ENCODE results near the gene ARHGDIA. TPM values are rescaled to one million over a fixed set of nuclear protein-coding genes. Genes with fewer than 3 reads are reported as not detected.

ARHGDIA gene
- total RNA-seq, 4 donors from 2014 or later = 115 to 173 (median 164) TPM

- Histone ChIP-seq H3K36me3 (no peaks in the 10 kb centered on the region), H3K9me3 (no peaks in the 10 kb centered on the region), H3K27me3 (no peaks in the 10 kb centered on the region), H3K4me3 (replicated peaks in 1 of 3) (no peak overlapping the region), H3K4me1 (peaks cover 16 to 28% of the 10 kb centered on the region in 2 donors), H3K27ac (no peak overlapping the region)
- TF ChIP-seq POLR2A (IDR thresholded peaks at IDR 0.05) (no peak), CTCF (IDR thresholded peaks at IDR 0.05) (no peak)
- intact Hi-C loops (cut with DNase I) = no loop called here
- no peak for DNase-seq
- 81 to 90% methylated on average over 3 of the region's 7 CpGs for WGBS, 2 donors
Measured at GRCh38 chr17:81831563-81831956, 39.6 kb downstream of the ARHGDIA start.

GRCh38 chr17:81829858-81830257 lies 41.3 kb downstream of the ARHGDIA start:
- intact Hi-C loops (cut with DNase I) = no loop called here
- WGBS, 2 donors = 85 to 88% methylated on average over 6 of the region's 6 CpGs
- TF ChIP-seq POLR2A (IDR thresholded peaks at IDR 0.05) (no peak), CTCF (IDR thresholded peaks at IDR 0.05) (no peak)
- no peak for DNase-seq
- Histone ChIP-seq H3K4me1 (peaks cover 16 to 28% of the 10 kb centered on the region in 2 donors), H3K9me3 (no peaks in the 10 kb centered on the region), H3K4me3 (replicated peaks in 1 of 3) (no peak overlapping the region), H3K36me3 (no peaks in the 10 kb centered on the region), H3K27ac (no peak overlapping the region), H3K27me3 (no peaks in the 10 kb centered on the region)

- Histone ChIP-seq H3K27ac (no peak overlapping the region), H3K27me3 (no peaks in the 10 kb centered on the region), H3K36me3 (peaks cover 0 to 4% of the 10 kb centered on the region in 2 donors), H3K9me3 (no peaks in the 10 kb centered on the region), H3K4me3 (replicated peaks in 1 of 3) (no peak overlapping the region), H3K4me1 (peaks cover 6 to 16% of the 10 kb centered on the region in 2 donors)
- intact Hi-C loops (cut with DNase I) = no loop called here
- WGBS, 2 donors = 65 to 73% methylated on average over 6 to 7 of the region's 7 CpGs
- TF ChIP-seq POLR2A (IDR thresholded peaks at IDR 0.05) = no peak
- no peak for TF ChIP-seq CTCF (IDR thresholded peaks at IDR 0.05)
- no peak for DNase-seq
Measured at GRCh38 chr17:81828656-81829055, 42.5 kb downstream of the ARHGDIA start.

GRCh38 chr17:81825841-81826466 lies 45.2 kb downstream of the ARHGDIA start:
- intact Hi-C loops (cut with DNase I) = no loop called here
- Histone ChIP-seq H3K9me3 (no peaks in the 10 kb centered on the region), H3K36me3 (peaks cover 0 to 13% of the 10 kb centered on the region in 2 donors), H3K4me3 (replicated peaks in 1 of 3) (no peak overlapping the region), H3K4me1 (peaks cover 0 to 6% of the 10 kb centered on the region in 2 donors), H3K27me3 (no peaks in the 10 kb centered on the region), H3K27ac (no peak overlapping the region)
- no peak for DNase-seq
- 78 to 89% methylated on average over 10 to 11 of the region's 11 CpGs for WGBS, 2 donors
- no peak for TF ChIP-seq POLR2A (IDR thresholded peaks at IDR 0.05)
- TF ChIP-seq CTCF (IDR thresholded peaks at IDR 0.05) = no peak

GRCh38 chr17:81824595-81824994 lies 46.5 kb downstream of the ARHGDIA start:
- Histone ChIP-seq H3K4me1 (peaks cover 0 to 6% of the 10 kb centered on the region in 2 donors), H3K27me3 (no peaks in the 10 kb centered on the region), H3K36me3 (peaks cover 0 to 13% of the 10 kb centered on the region in 2 donors), H3K4me3 (replicated peaks in 1 of 3) (no peak overlapping the region), H3K9me3 (no peaks in the 10 kb centered on the region), H3K27ac (no peak overlapping the region)
- no peak for TF ChIP-seq CTCF (IDR thresholded peaks at IDR 0.05)
- no peak for TF ChIP-seq POLR2A (IDR thresholded peaks at IDR 0.05)
- 86% methylated on average over 1 of the region's 11 CpGs; no CpG with 5 or more reads in 1 of the 2 donors for WGBS, 2 donors
- no peak for DNase-seq
- intact Hi-C loops (cut with DNase I) = no loop called here

Data from thyroid gland (tissue), 4 donors.